ENCODE data around the gene ZNF488.

GRCh38 chr10:47333532-47333931 lies 50.6 kb downstream of the ZNF488 start:
- no peak for TF ChIP-seq ELK1 (IDR thresholded peaks at IDR 0.05; ENCODE audit: low read depth, low read length)
- TF ChIP-seq FOS (IDR thresholded peaks at IDR 0.05; ENCODE audit: borderline replicate concordance, extremely low read depth, insufficient read length) = no peak
- TF ChIP-seq NR2C1 (IDR thresholded peaks at IDR 0.05) = no peak
- TF ChIP-seq TCF12 (IDR thresholded peaks at IDR 0.05; ENCODE audit: low read depth, low read length) = no peak
- TF ChIP-seq RAD21 (IDR thresholded peaks at IDR 0.05; ENCODE audit: insufficient read depth, low read depth, low read length) = no peak
- TF ChIP-seq, protein P1, sequence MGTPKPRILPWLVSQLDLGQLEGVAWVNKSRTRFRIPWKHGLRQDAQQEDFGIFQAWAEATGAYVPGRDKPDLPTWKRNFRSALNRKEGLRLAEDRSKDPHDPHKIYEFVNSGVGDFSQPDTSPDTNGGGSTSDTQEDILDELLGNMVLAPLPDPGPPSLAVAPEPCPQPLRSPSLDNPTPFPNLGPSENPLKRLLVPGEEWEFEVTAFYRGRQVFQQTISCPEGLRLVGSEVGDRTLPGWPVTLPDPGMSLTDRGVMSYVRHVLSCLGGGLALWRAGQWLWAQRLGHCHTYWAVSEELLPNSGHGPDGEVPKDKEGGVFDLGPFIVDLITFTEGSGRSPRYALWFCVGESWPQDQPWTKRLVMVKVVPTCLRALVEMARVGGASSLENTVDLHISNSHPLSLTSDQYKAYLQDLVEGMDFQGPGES (IDR thresholded peaks at IDR 0.05) = no peak
- TF ChIP-seq MYC (IDR thresholded peaks at IDR 0.05; ENCODE audit: insufficient read depth, insufficient read length, insufficient replicate concordance, low read length, severe bottlenecking) = no peak
- TF ChIP-seq CTCF (IDR thresholded peaks at IDR 0.05 in 2 of 3, conservative IDR thresholded peaks at IDR 0.05 in 1 of 3; ENCODE audit: control insufficient read depth in 2 of 3, extremely low read depth in 1 of 3, insufficient read depth in 1 of 3, low read depth in 3 of 3, low read length in 3 of 3) = no peak
